ENCODE measurements around the gene PRKCH.
"Not testable (repeated sequence)": the region's sequence is repeated elsewhere in the genome, so short reads cannot be mapped to it uniquely, and the experiment has no call there.

The PRKCH gene

GRCh38 chr14:61461808-61462275 is 140.5 kb downstream of the PRKCH start:
- TF ChIP-seq EZH2 (IDR thresholded peaks at IDR 0.05; ENCODE audit: borderline replicate concordance, low read depth, low read length, severe bottlenecking) (no peak), CTCF (IDR thresholded peaks at IDR 0.05; ENCODE audit: borderline replicate concordance, extremely low read depth, low read length, poor library complexity, severe bottlenecking) (peak; percentile 84)
- Histone ChIP-seq H3K36me3 (ENCODE audit: insufficient read depth, low read length) (peaks cover 86% of the 10 kb centered on the region), H3K27ac (ENCODE audit: low read length) (peak overlapping the region; percentile 66), H3K4me3 (ENCODE audit: low read depth in 1 of 2, low read length in 2 of 2) (no peak overlapping the region), H3K9me3 (ENCODE audit: insufficient read depth, low read length, severe bottlenecking) (no peaks in the 10 kb centered on the region), H3K4me2 (ENCODE audit: insufficient read depth, low read length) (no peak overlapping the region), H3K27me3 (ENCODE audit: insufficient read depth, low read length, poor library complexity) (no peaks in the 10 kb centered on the region), H3K79me2 (ENCODE audit: insufficient read depth, low read length) (peaks cover 64% of the 10 kb centered on the region), H3K4me1 (ENCODE audit: insufficient read depth, low read length) (peaks cover 19% of the 10 kb centered on the region), H2AFZ (ENCODE audit: low read depth, low read length) (no peak overlapping the region), H4K20me1 (ENCODE audit: insufficient read depth, low read length) (0 out of 2 replicates have a peak, but pooled peaks cover 4% of the 10 kb centered on the region), H3K9ac (ENCODE audit: low read depth, low read length) (no peak overlapping the region)
- DNase-seq (peak; percentile 48), ATAC-seq (ENCODE audit: insufficient read depth, low read depth) (peak; percentile 58)

- H3K4me2 ChIP-seq (ENCODE audit: insufficient read depth, low read length), result no peak overlapping the region
- DNase-seq (no peak), ATAC-seq (ENCODE audit: insufficient read depth, low read depth) (no peak)
- H3K9ac ChIP-seq (ENCODE audit: low read depth, low read length), result no peak overlapping the region
- no peaks in the 10 kb centered on the region for H3K9me3 ChIP-seq (ENCODE audit: insufficient read depth, low read length, severe bottlenecking)
- peaks cover 85% of the 10 kb centered on the region for H3K36me3 ChIP-seq (ENCODE audit: insufficient read depth, low read length)
- no peak overlapping the region; the same call in 1 of the 2 replicates for H3K27ac ChIP-seq (ENCODE audit: low read length)
- no peaks in the 10 kb centered on the region for H3K27me3 ChIP-seq (ENCODE audit: insufficient read depth, low read length, poor library complexity)
- no peak overlapping the region for H3K4me3 ChIP-seq (ENCODE audit: low read depth in 1 of 2, low read length in 2 of 2)
- H3K79me2 ChIP-seq (ENCODE audit: insufficient read depth, low read length), result peaks cover 63% of the 10 kb centered on the region
- H3K4me1 ChIP-seq (ENCODE audit: insufficient read depth, low read length), result peaks cover 27% of the 10 kb centered on the region
- H4K20me1 ChIP-seq (ENCODE audit: insufficient read depth, low read length), result 0 out of 2 replicates have a peak, but pooled peaks cover 4% of the 10 kb centered on the region
- no peak overlapping the region for H2AFZ ChIP-seq (ENCODE audit: low read depth, low read length)
- TF ChIP-seq CTCF (IDR thresholded peaks at IDR 0.05; ENCODE audit: borderline replicate concordance, extremely low read depth, low read length, poor library complexity, severe bottlenecking), result no peak
- no peak for TF ChIP-seq EZH2 (IDR thresholded peaks at IDR 0.05; ENCODE audit: borderline replicate concordance, low read depth, low read length, severe bottlenecking)
Measured at GRCh38 chr14:61462566-61463193, 141.3 kb downstream of the PRKCH start.

- no peak overlapping the region for H2AFZ ChIP-seq (ENCODE audit: low read depth, low read length)
- 0 out of 2 replicates have a peak, but pooled peaks cover 4% of the 10 kb centered on the region for H4K20me1 ChIP-seq (ENCODE audit: insufficient read depth, low read length)
- TF ChIP-seq EZH2 (IDR thresholded peaks at IDR 0.05; ENCODE audit: borderline replicate concordance, low read depth, low read length, severe bottlenecking), result no peak
- H3K36me3 ChIP-seq (ENCODE audit: insufficient read depth, low read length), result peaks cover 83% of the 10 kb centered on the region
- no peak overlapping the region for H3K27ac ChIP-seq (ENCODE audit: low read length)
- H3K27me3 ChIP-seq (ENCODE audit: insufficient read depth, low read length, poor library complexity), result no peaks in the 10 kb centered on the region
- peaks cover 38% of the 10 kb centered on the region for H3K4me1 ChIP-seq (ENCODE audit: insufficient read depth, low read length)
- H3K4me3 ChIP-seq (ENCODE audit: low read depth in 1 of 2, low read length in 2 of 2), result no peak overlapping the region
- no peaks in the 10 kb centered on the region for H3K9me3 ChIP-seq (ENCODE audit: insufficient read depth, low read length, severe bottlenecking)
- H3K79me2 ChIP-seq (ENCODE audit: insufficient read depth, low read length), result peaks cover 66% of the 10 kb centered on the region
- H3K9ac ChIP-seq (ENCODE audit: low read depth, low read length), result no peak overlapping the region
- ATAC-seq (ENCODE audit: insufficient read depth, low read depth) (no peak), DNase-seq (no peak)
- no peak overlapping the region for H3K4me2 ChIP-seq (ENCODE audit: insufficient read depth, low read length)
Measured at GRCh38 chr14:61463664-61464285, 142.4 kb downstream of the PRKCH start.

- H3K79me2 ChIP-seq (ENCODE audit: insufficient read depth, low read length), result peaks cover 75% of the 10 kb centered on the region
- H3K36me3 ChIP-seq (ENCODE audit: insufficient read depth, low read length), result peaks cover 75% of the 10 kb centered on the region
- H3K4me2 ChIP-seq (ENCODE audit: insufficient read depth, low read length), result not testable (repeated sequence)
Measured at GRCh38 chr14:61464539-61465320, 143.4 kb downstream of the PRKCH start.

More at GRCh38 chr14:61464539-61465320, 143.4 kb downstream of the PRKCH start:
- not testable (repeated sequence) for H3K9ac ChIP-seq (ENCODE audit: low read depth, low read length); H3K27me3 ChIP-seq (ENCODE audit: insufficient read depth, low read length, poor library complexity); H3K9me3 ChIP-seq (ENCODE audit: insufficient read depth, low read length, severe bottlenecking); H4K20me1 ChIP-seq (ENCODE audit: insufficient read depth, low read length); ATAC-seq (ENCODE audit: insufficient read depth, low read depth); H3K27ac ChIP-seq (ENCODE audit: low read length); DNase-seq; H2AFZ ChIP-seq (ENCODE audit: low read depth, low read length); H3K4me3 ChIP-seq (ENCODE audit: low read depth in 1 of 2, low read length in 2 of 2)
- H3K4me1 ChIP-seq (ENCODE audit: insufficient read depth, low read length), result peaks cover 47% of the 10 kb centered on the region
